GM12873 (cell line): ENCODE results near the gene UBE3A.

Experiments
- CTCF ChIP-seq: IDR thresholded peaks from 2 replicates; pipeline ENCODE4 v1.5.1; 2012; ENCODE audit warnings: low read depth, mild to moderate bottlenecking, moderate library complexity, low read length, control low read depth; ENCODE audit not compliant: insufficient read depth; ENCODE audit errors: missing control alignments

The UBE3A gene

DNA sequence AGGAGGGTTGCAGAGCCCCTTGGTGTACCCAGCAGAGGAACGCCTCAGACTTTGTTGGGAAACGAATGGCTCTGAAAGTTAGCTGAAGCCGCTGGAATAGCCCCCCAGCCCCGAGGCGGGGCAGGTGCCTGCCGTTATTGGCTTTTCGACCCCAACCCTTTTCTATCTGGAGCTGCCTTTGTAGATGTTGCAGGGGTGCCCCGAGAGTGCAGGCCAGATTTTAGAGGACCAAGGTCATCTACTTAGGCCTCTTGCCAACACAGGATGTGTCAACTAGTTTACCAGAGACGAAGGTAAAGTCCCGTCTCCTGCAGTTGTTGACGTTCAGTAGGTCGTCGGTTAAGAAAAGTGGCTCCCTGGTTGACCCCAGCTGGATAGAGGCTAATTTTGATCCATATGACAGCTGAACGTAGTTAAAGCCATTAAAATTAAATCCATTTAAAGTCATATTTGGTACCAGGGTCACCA is 579 bp upstream of the UBE3A start:
- TF ChIP-seq CTCF: no peak

- TF ChIP-seq CTCF: peak; percentile 48
These were observed 835 bp downstream of the UBE3A start for GRCh38 chr15:25437777-25438600.

- no peak for TF ChIP-seq CTCF
These were observed 2.1 kb downstream of the UBE3A start for GRCh38 chr15:25436707-25437106.

GRCh38 chr15:25435474-25436243 is 3.2 kb downstream of the UBE3A start:
- TF ChIP-seq CTCF: no peak

- no peak for TF ChIP-seq CTCF
These were observed 5.5 kb downstream of the UBE3A start for GRCh38 chr15:25433118-25433865.

GRCh38 chr15:25431836-25432561 is 6.8 kb downstream of the UBE3A start:
- TF ChIP-seq CTCF: no peak
